Cardiac septum (tissue), 1 donor: ENCODE measurements around the gene KCNJ11. TPM values are rescaled to one million over a fixed set of nuclear protein-coding genes. Genes with fewer than 3 reads are reported as not detected.
A peak's percentile ranks its signal among the peaks of the same experiment; 100 is the strongest.

ENCODE experiments used
- DNase-seq: peaks from one replicate; pipeline ENCODE4 v3.0.0-alpha.2; 2020; ENCODE audit warnings: low spot score
- intact Hi-C: fragments of 100-400 bp; cut with DNase I; formaldehyde crosslinking; loops from one replicate; pipeline ENCODE4 v1.14.0; 2022
- total RNA-seq: library from RNA; stranded (reverse); fragmentation: NEBNext Ultra II Directional; extraction: Animal tissue kit (Norgen Biotek cat#: 25700); gene quantifications from one replicate; pipeline ENCODE4 v1.2.1, GENCODE V29; 2021
- donor health status: DM: no; HTN: no; CAD: no.

KCNJ11 gene
- total RNA-seq, 1 donor from 2014 or later = 9.8 TPM

GRCh38 chr11:17393472-17393871, 5.0 kb upstream of the KCNJ11 start:
- DNase-seq = no peak
- intact Hi-C loops = no loop called here

DNA sequence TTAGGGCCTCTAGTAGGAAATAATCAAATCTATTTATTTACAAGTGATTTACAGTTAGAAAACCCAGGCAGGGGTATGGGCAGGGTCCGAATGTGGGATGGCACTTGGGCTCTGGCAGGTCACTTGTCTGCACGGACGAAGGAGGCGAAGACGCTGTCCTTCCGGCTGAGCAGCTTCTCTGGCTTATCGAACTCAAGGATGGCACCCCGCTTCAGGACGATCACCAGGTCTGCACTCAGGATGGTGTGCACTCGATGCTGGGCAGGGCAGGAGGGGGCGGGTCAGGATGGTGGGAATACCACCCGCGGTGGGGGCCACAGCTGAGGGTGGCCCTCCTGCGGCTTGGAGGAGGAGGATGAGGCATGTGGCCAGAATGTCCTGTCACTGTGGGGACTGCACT, 4.4 kb upstream of the KCNJ11 start:
- DNase-seq = no peak
- intact Hi-C loops = no loop called here

- DNase-seq = no peak
- intact Hi-C loops = no loop called here
Measured at GRCh38 chr11:17391493-17392355, 3.3 kb upstream of the KCNJ11 start.

- DNase-seq = peak; percentile 50
- intact Hi-C loops = loop anchor here (5.0 kb wide), 1 partner anchor 137 kb away; no protein-coding TSS in a partner anchor
Measured at GRCh38 chr11:17389957-17390649, 1.6 kb upstream of the KCNJ11 start.

- intact Hi-C loops = loop anchor here (5.0 kb wide), 1 partner anchor 138 kb away; no protein-coding TSS in a partner anchor
Measured at GRCh38 chr11:17389211-17389956, 925 bp upstream of the KCNJ11 start.

GRCh38 chr11:17387811-17388210, 648 bp downstream of the KCNJ11 start:
- no peak for DNase-seq
- intact Hi-C loops = loop anchor here (5.0 kb wide), 1 partner anchor 139 kb away; no protein-coding TSS in a partner anchor

More at GRCh38 chr11:17389211-17389956, 925 bp upstream of the KCNJ11 start:
- DNase-seq = peak; percentile 83

GRCh38 chr11:17387254-17387653, 1.2 kb downstream of the KCNJ11 start:
- DNase-seq = no peak
- intact Hi-C loops = loop anchor here (5.0 kb wide), 1 partner anchor 140 kb away; no protein-coding TSS in a partner anchor

DNA sequence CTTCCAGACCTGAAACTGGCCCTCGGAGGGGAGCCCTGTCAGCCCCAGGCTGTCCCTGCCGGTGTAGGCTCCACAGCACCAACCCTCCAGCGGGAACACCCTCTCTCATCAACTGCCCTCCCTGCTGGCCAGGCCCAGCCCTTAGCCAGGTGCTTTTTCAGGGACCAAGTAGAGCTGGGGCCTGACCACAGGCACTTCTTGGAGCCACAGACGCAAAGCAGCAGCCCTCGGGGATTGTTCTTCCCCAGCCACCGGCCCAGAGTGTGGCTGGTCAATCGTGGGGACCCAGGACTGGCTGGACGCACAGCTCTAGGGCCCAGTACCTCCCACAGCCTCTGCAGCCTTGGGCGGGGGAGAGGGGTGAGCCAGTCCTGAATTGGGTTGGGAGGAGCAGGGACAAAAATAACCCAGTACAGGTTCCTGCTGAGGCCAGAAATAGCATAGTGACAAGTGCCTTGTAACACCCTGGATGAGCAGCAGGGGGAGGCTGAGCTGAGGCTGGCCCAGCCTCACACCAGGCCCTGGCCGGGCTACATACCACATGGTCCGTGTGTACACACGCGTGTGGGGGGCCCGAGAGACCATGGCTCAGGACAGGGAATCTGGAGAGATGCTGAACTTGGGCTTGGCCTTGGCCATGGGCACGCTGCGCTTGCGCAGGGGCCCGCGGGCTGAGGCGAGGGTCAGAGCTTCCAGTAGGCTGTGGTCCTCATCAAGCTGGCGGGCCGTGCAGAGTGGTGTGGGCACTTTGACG, 2.0 kb downstream of the KCNJ11 start:
- DNase-seq = peak; percentile 83
- intact Hi-C loops = loop anchor here (5.0 kb wide), 1 partner anchor 141 kb away; no protein-coding TSS in a partner anchor

- no peak for DNase-seq
- intact Hi-C loops = loop anchor here (5.0 kb wide), 1 partner anchor 141 kb away; no protein-coding TSS in a partner anchor
Measured at GRCh38 chr11:17385926-17386325, 2.5 kb downstream of the KCNJ11 start.

GRCh38 chr11:17385492-17385891, 3.0 kb downstream of the KCNJ11 start:
- intact Hi-C loops = loop anchor here (5.0 kb wide), 1 partner anchor 142 kb away; no protein-coding TSS in a partner anchor
- no peak for DNase-seq

DNA sequence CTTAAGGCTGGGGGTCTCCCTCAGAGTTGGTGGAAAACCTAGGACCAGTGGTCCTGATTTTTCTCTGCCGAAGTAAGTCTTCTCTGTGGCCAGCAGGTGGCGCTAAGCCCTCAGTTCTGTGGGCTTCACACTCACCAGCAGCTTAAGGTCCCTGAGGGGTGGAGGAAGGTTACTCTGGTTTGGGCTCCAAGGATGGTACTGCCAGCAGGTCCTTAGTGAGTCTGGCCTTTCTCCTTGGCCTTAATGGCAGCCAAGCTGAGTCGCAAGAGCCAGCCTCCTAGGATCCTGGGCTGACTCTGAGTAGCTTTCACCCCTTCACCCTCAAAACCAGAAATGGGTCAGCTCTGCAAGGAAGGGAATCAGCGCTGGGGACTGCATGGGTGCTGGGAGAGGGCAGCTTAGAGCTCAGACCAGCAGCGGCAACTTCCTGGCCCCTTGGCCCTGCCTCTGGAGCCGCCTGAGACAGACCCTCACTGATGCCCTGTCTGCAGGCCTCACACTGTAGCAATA, 4.4 kb downstream of the KCNJ11 start:
- intact Hi-C loops = loop anchor here (1.0 kb wide), 1 partner anchor 120 kb away; no protein-coding TSS in a partner anchor
- DNase-seq = no peak

DNA sequence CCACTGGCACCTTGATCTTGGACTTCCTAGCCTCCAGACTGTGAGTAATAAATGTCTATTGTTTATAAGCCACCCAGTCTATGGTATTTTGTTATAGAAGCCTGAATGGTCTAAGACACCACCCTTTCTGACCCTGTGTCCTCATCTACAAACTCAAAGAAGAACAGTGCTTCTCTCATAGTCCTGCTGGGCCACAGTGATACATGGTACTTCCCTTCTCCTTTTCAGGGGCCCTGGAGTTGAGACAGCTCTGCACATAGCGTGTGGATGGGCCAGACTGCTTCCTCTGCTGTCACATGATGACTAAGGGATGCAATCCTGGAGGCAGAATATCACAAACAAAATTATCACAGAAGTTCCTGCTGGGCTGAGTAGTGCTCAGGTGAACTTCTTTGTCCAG, 5.0 kb downstream of the KCNJ11 start:
- intact Hi-C loops = no loop called here
- no peak for DNase-seq

DNA sequence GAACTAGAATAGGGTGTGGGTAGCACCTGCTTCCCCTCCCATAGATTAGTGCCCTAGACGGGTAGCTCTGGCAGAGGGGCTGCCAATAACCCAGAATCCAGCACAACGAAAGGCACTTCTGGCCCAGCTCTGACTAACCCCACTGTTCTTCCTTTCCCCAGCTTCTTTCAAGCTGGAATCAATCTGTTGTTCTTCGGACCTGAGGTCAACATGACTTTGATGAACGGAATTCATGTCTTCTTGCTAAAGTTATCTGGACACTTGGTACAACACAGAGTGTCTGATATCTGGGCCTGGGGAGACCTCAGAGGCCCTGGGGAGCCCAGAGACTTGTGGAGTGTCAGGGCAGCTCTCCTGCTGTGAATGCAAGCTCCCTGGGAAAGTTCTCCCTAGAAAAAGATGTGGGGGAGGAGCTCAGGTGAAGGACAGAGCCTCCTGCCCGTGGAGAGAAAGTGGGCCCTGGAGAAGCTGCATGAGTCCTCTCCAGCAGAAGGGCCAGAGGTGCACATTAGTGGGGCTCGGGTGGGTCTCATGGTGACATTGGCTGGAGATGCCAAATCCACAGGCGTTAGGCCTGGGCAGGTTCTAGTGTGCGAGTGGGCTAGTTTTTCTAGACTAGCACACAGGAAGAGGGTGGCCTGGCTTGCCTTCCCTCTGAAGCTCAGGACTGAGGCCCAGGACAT, 6.3 kb downstream of the KCNJ11 start:
- intact Hi-C loops = no loop called here
- no peak for DNase-seq

DNA sequence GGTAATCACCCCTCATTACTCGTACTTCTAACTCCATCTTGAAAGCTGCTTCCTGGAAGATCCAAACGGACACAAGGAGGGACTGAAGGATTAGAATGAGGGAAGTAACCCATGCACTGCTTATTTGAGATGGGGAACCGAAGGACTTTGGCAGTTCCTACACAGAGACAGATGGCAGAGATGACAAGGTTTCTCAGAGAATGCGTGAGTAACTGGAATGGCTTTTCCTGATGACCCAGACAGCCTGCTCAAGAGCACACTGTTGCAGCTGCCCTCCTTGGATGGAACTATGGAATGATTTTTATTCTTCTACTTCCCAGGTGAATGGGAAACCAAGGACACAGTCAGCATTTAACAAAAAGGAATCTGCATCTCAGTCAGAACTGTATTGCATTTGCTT, 7.3 kb downstream of the KCNJ11 start:
- intact Hi-C loops = no loop called here

GRCh38 chr11:17379383-17380180, 8.9 kb downstream of the KCNJ11 start:
- intact Hi-C loops = no loop called here
- DNase-seq = no peak

More for the DNA sequence above, 7.3 kb downstream of the KCNJ11 start:
- DNase-seq = no peak

DNA sequence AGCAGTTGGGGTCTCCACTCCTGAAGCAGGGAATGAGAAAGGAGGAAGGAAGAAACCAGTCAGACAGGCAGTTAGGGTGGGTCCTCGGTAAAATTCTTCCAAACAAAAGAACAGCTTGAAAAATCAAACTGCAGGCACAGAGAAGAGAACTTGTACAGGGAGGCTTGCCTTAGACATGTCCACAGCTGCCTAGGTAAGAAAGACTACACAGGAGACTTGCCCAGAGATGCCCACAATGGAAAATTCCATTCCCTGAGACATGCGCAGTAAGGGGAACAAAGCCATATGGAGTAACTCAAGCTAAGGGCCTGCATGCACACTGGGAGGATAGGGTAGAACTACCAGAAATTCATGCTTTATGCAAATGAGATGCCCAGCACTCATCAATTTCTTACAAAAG, 9.8 kb downstream of the KCNJ11 start:
- DNase-seq = no peak
- intact Hi-C loops = no loop called here

GRCh38 chr11:17376493-17376892, 12.0 kb downstream of the KCNJ11 start:
- DNase-seq = no peak
- intact Hi-C loops = no loop called here
